Psoas muscle (tissue), 8 donors: ENCODE results near the gene CHMP5. TPM values are rescaled to one million over a fixed set of nuclear protein-coding genes. Genes with fewer than 3 reads are reported as not detected.

ENCODE experiments used
- ATAC-seq, 4 donors: fragments of 200-7000 bp; cut with Tn5 transposase; one replicate each; pipeline ENCODE4 v1.9.1; 2020; ENCODE audit warnings: moderate library complexity in 3 of 4, mild to moderate bottlenecking in 2 of 4
- DNase-seq, 2 donors: peaks; one replicate each; pipeline ENCODE4 v3.0.0-alpha.2; 2020
- H3K27ac ChIP-seq: fragments of 200-600 bp; one replicate; pipeline ENCODE4 v1.8.0; 2022
- H3K27me3 ChIP-seq, 3 donors: fragments of 200-600 bp in 1 of 3; one replicate each; pipeline versions ENCODE4 v1.6.1 to v1.8.0; 2013 to 2022; ENCODE audit warnings: low read length in 2 of 3, mild to moderate bottlenecking in 2 of 3, moderate library complexity in 1 of 3; ENCODE audit not compliant: insufficient read depth in 3 of 3
- H3K36me3 ChIP-seq, 2 donors: fragments of 200-600 bp in 1 of 2; one replicate each; pipeline versions ENCODE4 v1.6.1 to v1.8.0; 2013 to 2022; ENCODE audit warnings: low read depth in 1 of 2, mild to moderate bottlenecking in 1 of 2, moderate library complexity in 1 of 2; ENCODE audit not compliant: insufficient read depth in 1 of 2
- H3K4me1 ChIP-seq: fragments of 200-600 bp; one replicate; pipeline ENCODE4 v1.8.0; 2022
- H3K4me3 ChIP-seq: fragments of 200-600 bp; one replicate; pipeline ENCODE4 v1.8.0; 2022; ENCODE audit warnings: mild to moderate bottlenecking
- H3K9me3 ChIP-seq: fragments of 200-600 bp; one replicate; pipeline ENCODE4 v1.8.0; 2022
- CTCF ChIP-seq: fragments of 200-600 bp; IDR thresholded peaks from one replicate; pipeline ENCODE4 v1.8.0; 2022; ENCODE audit warnings: antibody characterized with exemption
- WGBS, 3 donors: extraction: QIAGEN DNeasy Blood & Tissue Kit; methylation state at CpG; one replicate each; pipeline versions ENCODE4 v1.1.6 to v1.1.7; 2013; 5-methylcytosine and 5-hydroxymethylcytosine counted together
- intact Hi-C, 2 donors: fragments of 100-400 bp; cut with DNase I; formaldehyde crosslinking; loops; one replicate each; pipeline versions ENCODE4 v1.11.0 to v1.14.2; 2022
- polyA plus RNA-seq, 3 donors: library from polyadenylated mRNA; stranded (reverse); fragments of 200-250 nt; gene quantifications; one replicate each; pipeline ENCODE4 v1.2.3, GENCODE V29; 2013
- total RNA-seq, 4 donors: library from RNA; stranded (reverse); fragmentation: NEBNext Ultra II Directional in 2 of 4; extraction: Animal tissue kit (Norgen Biotek cat#: 25700) in 2 of 4; gene quantifications; one replicate each; pipeline versions ENCODE4 v1.2.1 to v1.2.4, GENCODE V29; 2021 to 2023
- donor health status: healthy with polysubstance abuse.
- donor health status: DM: no; HTN: no; CAD: no; lungs with moderate emphysema.
- donor health status: Bipolar disorder and iron deficiency.
- donor health status: healthy.
- donor health status: DM: yes; HTN: yes; CAD: no.
- donor health status: DM: no; HTN: no; CAD: no.
- donor health status: DM: no; HTN: no; CAD: no.
- donor health status: DM: yes; HTN: yes; CAD: no.

Gene CHMP5
- total and polyA plus RNA-seq, 7 donors, result 28.7 to 80.4 (median 38.3) TPM

- no peaks in the 10 kb centered on the region for H3K27me3 ChIP-seq
- H3K27ac ChIP-seq, result peak overlapping the region; percentile 98
- DNase-seq (peak in 1 of 2 donors; percentile 62), ATAC-seq (no peak)
- no peaks in the 10 kb centered on the region for H3K9me3 ChIP-seq
- no peak for TF ChIP-seq CTCF
- H3K4me1 ChIP-seq, result peaks cover 18% of the 10 kb centered on the region
- peak overlapping the region; percentile 94 for H3K4me3 ChIP-seq
- peaks cover 5 to 70% of the 10 kb centered on the region in 2 donors for H3K36me3 ChIP-seq
- intact Hi-C loops, result no loop called here
- WGBS, 3 donors, result 17 to 19% (median 19%) methylated on average over 13 of the region's 13 CpGs
Measured at GRCh38 chr9:33265211-33265865, 489 bp downstream of the CHMP5 start.

- Histone ChIP-seq H3K36me3 (peaks cover 7 to 70% of the 10 kb centered on the region in 2 donors), H3K27me3 (no peaks in the 10 kb centered on the region), H3K27ac (no peak overlapping the region), H3K4me3 (no peak overlapping the region), H3K9me3 (no peaks in the 10 kb centered on the region), H3K4me1 (peaks cover 18% of the 10 kb centered on the region)
- TF ChIP-seq CTCF, result no peak
- intact Hi-C loops, result no loop called here
- ATAC-seq (no peak), DNase-seq (no peak)
Measured at GRCh38 chr9:33267151-33267767, 2.4 kb downstream of the CHMP5 start.

- Histone ChIP-seq H3K4me3 (no peak overlapping the region), H3K9me3 (no peaks in the 10 kb centered on the region), H3K27me3 (no peaks in the 10 kb centered on the region), H3K4me1 (peaks cover 8% of the 10 kb centered on the region), H3K27ac (no peak overlapping the region), H3K36me3 (peaks cover 7 to 94% of the 10 kb centered on the region in 2 donors)
- ATAC-seq (no peak), DNase-seq (no peak)
- WGBS, 3 donors, result 93 to 98% (median 97%) methylated on average over 3 of the region's 3 CpGs
- intact Hi-C loops, result loop anchor here in 1 of 2 donors (5.0 kb wide), 1 partner anchor 52 kb away; no protein-coding TSS in a partner anchor
- TF ChIP-seq CTCF, result no peak
Measured at GRCh38 chr9:33270146-33270545, 5.3 kb downstream of the CHMP5 start.

- Histone ChIP-seq H3K4me3 (no peak overlapping the region), H3K27me3 (no peaks in the 10 kb centered on the region), H3K4me1 (no peaks in the 10 kb centered on the region), H3K36me3 (peaks cover 13 to 100% of the 10 kb centered on the region in 2 donors), H3K27ac (no peak overlapping the region), H3K9me3 (no peaks in the 10 kb centered on the region)
- DNase-seq (no peak), ATAC-seq (peak in 1 of 4 donors; percentile 51)
- TF ChIP-seq CTCF, result no peak
- intact Hi-C loops, result loop anchor here in 1 of 2 donors (5.0 kb wide), 1 partner anchor 50 kb away; no protein-coding TSS in a partner anchor
- WGBS, 3 donors, result 96 to 100% (median 100%) methylated on average over 1 of the region's 1 CpG
Measured at GRCh38 chr9:33272061-33272460, 7.2 kb downstream of the CHMP5 start.
